GM18499 (cell line): ENCODE measurements around the gene ADAMTS13.
A peak's percentile ranks its signal among the peaks of the same experiment; 100 is the strongest.
"Not testable (repeated sequence)": the region's sequence is repeated elsewhere in the genome, so short reads cannot be mapped to it uniquely, and the experiment has no call there.

Experiments
- ATAC-seq: cut with Tn5 transposase; IDR thresholded peaks from one replicate; pipeline ENCODE4 v1.9.1; 2021; ENCODE audit warnings: moderate number of reproducible peaks; ENCODE audit not compliant: insufficient read depth, unreplicated experiment

Gene ADAMTS13

DNA sequence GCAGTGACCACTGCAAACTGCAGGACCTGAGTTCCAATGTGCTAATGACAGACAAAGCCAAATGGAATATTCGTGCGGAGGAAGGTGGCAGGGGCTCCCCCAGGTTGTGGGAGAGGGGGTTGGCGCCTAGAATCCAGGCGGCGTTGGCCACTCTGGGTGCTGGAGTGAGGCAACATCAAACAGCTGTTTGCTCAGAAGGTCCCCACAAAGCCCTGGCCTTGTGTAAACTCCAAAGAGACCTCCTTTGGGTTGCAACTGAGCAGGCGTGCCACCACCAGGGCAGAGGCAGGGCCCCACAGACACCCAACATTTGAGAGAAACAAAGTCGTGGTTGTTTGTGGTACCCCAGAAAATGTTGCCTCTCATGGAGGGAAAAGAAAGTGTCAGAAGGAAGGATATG is 31.5 kb upstream of the ADAMTS13 start:
- no peak for ATAC-seq

DNA sequence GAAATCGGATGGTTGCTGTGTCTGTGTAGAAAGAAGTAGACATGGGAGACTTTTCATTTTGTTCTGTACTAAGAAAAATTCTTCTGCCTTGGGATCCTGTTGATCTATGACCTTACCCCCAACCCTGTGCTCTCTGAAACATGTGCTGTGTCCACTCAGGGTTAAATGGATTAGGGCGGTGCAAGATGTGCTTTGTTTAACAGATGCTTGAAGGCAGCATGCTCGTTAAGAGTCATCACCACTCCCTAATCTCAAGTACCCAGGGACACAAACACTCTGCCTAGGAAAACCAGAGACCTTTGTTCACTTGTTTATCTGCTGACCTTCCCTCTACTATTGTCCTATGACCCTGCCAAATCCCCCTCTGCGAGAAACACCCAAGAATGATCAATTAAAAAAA is 30.7 kb upstream of the ADAMTS13 start:
- not testable (repeated sequence) for ATAC-seq

DNA sequence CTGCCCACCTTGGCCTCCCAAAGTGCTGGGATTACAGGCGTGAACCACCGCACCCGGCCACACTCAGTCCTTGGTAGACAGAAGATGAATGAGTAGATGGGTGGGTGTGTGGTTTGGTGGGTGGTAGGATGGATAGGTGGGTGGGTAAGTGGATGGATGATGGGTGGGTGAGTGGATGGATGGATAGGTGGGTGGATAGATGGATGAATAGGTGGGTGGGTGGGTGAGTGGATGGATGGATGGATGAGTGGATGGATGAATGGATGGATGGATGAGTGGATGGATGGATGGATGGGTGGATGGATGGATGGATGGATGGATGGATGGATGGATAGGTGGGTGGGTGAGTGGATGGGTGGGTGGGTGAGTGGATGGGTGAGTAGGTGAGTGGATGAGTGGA is 29.9 kb upstream of the ADAMTS13 start:
- ATAC-seq: not testable (repeated sequence)

DNA sequence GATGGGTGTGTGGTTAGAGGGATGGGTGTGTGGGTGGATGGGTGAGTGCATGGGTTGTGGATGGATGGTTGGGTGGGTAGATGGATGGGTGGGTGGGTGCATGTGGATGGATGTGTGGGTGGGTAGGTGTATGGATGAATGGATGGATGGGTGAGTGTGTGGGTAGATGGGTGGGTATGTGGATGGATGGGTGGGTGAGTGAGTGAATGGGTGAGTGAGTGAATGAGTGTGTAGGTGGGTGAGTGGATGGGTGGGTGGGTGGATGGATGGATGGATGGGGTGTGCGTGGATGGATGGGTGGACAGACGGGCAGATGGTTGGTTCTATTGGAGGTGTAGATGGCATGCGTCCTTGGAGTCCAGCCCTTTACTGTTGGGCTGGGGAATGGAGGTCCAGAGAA is 28.8 kb upstream of the ADAMTS13 start:
- no peak for ATAC-seq

DNA sequence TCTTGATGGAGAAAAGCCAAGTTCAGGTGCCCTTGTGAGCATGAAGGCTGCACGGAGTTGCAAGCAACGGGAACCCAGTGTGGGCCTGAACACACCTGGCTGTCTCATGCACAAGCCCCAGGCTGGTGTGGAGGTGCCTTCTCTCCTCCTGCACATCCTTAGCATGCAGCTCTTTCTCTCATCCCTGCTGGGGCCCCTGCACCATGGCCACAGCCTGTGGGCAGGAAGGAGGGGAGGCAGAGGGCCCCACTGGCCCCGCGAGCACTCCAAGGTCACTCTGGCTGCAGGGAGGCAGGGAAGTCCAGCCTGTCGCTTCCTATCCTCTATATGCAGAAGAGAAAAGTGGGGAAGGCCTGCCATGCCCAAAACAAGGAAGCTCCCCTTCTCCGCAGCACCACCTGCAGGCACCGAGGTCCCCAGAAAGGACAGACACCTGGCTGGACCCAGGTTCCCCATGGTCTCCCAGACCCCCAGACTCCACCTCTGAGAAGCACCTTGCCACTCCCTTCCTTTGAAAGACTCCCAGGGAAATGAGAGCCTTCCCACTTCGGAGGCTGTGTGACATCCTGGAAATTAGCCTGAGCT is 27.4 kb upstream of the ADAMTS13 start:
- no peak for ATAC-seq

DNA sequence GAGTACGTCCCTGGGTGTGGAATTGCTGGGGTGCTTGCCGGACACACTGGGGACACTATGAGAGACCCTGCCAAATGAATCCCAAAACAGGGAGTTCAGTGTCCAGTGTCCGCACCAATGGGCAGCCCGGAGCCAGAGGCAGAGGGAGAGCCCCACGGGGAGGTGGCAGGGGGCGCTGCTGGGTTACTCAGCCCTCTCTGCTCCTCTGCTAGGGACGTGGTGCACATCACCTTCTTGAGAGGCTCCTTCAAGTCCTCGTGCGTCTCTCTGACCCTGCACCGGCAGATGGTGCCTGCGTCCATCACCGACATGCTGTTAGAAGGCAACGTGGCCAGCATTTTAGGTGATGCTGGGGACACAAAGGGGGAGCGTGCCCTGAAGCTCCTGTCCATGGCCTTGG is 25.2 kb upstream of the ADAMTS13 start:
- no peak for ATAC-seq

DNA sequence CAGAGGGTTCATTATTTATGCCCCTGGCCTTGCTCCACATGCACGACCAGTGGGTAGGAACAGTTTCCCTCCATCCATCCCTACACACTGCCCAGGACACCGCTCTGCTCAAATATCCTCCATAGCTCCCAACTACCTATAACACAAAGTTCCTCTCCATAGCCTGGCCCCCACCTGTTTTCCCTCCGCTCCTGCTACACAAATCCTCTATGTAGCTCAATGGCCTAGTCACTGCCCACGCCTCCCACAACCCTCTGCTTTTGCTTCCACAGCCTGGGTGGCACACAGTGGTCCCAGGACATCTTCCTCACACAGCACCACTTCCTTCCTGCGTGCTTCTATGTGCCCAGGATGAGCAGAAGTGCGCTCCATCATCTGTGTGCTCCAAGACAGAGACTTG is 24.8 kb upstream of the ADAMTS13 start:
- ATAC-seq: no peak

DNA sequence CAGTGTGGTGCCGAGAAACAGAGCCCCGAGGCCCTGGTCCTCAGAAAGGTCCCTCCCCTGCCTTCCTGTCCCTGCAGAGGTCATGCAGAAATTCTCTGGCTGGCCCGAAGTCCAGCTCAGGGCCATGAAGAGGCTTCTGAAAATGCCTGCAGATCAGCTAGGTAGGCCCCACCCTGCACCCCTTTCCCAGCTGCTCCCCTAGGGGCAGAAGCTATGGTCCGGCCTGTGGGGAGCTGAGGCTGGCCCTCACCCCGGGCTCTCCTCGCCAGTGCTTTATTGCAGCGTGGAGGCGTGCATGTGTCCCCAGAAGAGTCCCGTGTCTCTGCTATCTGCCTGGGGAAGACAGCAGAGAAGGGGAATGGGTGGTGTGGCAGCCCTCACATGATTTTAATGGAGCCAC is 24.3 kb upstream of the ADAMTS13 start:
- no peak for ATAC-seq

DNA sequence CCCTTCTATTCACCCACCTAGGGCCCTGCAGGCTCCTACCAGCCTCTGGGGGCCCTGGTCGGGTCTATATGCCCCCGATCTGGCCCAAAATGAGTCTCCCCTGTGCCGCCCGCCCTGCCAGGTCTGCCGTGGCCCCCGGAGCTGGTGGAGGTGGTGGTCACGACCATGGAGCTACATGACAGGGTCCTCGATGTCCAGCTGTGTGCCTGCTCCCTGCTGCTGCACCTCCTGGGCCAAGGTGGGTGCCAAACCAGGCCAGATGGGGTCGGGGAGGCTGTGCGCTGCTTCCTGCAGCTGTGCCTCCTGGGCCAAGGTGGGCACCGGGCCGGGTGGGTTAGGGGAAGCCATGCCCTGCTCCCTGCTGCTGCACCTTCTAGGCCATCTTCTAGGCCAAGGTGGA is 21.9 kb upstream of the ADAMTS13 start:
- no peak for ATAC-seq

DNA sequence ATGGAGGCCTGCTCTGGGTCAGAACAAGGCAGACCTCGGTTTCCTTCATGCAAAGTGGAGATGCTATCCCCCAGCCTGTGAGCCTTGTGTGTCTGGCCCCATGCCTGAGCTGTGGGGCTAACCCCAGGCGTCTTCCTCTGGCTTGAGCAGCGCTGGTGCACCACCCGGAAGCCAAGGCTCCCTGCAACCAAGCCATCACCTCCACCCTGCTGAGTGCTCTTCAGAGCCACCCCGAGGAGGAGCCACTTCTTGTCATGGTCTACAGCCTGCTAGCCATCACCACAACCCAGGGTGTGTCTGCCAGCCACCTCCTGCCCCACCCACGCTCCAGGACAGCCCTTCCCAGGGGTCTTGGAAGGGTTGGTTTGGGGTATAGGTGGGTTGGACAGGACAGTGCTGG is 20.6 kb upstream of the ADAMTS13 start:
- no peak for ATAC-seq

DNA sequence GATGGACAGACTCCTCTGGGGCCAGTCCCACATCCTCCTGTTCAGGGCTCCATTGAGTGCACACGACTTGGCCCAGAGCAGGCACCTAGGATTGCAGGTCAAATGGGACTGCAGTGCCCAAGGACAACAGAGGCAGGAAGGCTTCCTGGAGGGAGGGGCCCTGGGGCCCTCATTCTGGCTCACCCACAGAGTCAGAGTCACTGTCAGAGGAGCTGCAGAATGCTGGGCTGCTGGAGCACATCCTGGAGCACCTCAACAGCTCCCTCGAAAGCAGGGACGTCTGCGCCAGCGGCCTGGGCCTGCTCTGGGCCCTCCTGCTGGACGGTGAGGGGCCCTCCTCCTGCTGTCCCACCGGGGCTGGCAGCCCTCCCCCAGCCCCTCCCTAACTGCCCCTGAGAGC is 19.5 kb upstream of the ADAMTS13 start:
- no peak for ATAC-seq

DNA sequence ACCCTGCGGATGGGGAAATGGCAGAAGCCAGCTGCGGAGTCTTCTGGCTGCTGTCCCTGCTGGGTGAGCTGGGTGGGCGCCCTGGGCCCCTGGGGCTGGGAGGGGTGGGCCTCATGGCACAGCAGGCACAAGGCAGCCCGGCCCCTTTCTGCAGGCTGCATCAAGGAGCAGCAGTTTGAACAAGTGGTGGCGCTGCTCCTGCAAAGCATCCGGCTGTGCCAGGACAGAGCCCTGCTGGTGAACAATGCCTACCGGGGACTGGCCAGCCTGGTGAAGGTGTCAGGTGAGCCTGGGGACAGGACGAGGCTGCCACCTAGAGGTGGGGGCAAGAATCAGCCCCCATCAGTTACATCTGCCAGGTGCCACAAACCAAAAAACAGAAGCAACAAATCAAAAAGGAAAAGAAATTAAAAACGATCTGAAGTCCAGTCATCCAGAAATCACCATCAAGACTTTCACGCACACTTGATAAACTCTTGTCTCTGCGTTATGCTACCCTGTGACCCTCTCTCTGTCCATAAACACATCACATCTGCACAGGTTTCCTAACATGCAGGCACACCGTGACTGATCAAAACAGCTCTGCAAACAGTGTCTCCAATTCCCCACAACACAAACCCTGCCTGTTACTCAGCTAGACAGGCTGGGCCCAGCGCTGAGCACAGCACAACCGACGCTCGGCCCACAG is 18.3 kb upstream of the ADAMTS13 start:
- no peak for ATAC-seq

DNA sequence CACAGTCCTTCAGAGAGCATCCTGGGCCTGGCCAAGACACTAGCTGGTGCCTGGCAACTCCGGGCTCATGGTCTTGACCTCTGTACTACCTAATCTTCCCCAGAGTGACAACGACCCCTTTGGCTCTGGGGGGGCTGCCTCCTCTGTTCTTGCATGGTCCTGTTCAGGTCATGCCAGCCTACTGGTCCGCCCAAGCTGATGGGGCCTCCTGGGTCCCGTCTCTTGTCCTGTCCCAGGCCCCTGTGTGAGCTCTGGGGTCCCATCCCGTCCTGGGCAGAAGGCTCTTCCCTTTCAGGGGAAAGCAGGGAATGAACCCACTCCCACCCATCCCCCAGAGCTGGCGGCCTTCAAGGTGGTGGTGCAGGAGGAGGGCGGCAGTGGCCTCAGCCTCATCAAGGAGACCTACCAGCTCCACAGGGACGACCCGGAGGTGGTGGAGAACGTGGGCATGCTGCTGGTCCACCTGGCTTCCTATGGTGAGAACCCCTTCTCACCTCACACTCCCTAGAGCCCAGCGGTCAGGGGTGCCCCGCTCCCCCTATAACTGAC is 17.6 kb upstream of the ADAMTS13 start:
- ATAC-seq: no peak

DNA sequence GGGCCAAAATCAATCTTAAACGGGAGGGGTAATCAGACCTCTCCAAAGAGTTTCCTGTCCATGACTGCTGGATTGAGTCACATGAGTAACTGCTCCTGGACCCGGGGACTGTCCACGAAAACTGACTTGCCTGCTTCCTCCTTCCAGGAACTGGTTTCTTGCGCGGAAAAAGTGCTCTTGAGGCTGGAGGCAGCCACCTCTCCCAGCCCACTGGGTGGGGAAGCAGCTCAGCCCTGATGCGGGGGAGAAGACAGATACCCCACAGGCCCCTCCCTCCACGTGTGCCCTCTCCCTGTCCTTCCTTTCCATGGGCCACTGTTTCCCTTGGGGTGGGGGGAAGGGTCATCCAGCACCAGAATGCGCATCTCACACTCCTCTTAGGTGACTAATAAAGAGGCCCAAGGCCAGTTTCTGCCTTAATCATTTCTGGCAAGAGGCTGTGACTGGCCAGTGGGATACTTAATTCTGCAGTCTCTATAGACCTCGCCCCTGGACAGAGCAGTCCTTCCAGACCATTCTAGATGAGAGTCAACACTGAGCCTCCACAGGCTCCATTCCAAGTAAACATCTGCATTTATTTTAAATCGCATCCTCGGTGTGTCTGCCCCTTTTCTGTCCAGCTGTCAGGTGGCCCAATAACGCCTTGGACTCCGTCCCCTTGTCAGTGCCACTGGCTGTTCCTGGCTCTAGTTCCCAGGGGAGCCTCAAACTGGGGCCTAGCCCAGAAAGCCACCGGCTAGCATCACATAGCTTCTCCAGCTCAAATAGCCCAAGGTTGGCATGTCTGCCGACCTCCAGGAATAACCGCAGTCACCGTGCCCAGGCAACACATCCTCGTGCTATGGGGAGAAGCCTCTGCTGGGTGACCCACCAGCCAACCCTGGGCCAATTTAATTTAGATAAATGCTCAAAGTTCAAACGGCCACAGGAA is 16.4 kb upstream of the ADAMTS13 start:
- ATAC-seq: no peak

DNA sequence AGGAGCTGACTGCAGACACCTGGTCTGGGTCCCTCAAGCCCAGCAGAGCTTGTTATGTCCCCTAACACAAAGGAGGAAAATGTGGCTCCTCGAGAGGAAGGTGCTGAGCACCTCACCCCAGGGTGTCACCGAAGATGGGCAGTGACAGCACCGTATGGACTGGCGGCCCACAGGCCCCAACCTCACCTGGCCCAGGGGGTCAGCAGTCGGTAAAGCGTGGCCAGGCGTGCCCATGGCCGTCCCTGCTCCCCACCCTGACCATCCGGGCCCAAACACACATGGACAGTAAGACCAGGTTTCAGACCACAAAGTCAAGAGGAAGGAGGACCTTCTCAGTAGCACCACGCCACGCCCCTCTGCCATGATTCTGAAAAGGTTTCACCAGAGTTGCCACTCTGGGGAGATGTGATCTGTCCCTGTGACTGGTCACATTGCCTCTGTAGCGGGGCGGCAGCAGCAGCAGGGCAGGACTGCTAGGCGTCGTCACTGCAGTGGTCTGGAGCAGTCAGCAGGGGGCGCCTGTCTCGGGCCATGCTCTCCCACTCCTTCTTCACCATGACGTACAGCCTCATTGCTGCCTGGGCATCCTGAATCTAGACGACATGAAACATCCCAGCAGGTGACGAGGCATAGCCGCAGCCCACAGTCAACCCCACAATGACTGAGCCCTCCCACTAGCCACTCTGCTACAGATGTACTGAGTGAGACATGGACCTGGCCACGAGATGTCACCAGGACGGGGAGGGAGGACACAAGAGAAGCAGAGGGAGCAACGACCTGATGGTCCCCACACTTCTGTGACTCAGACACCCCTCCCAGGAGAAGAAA is 15.5 kb upstream of the ADAMTS13 start:
- no peak for ATAC-seq

DNA sequence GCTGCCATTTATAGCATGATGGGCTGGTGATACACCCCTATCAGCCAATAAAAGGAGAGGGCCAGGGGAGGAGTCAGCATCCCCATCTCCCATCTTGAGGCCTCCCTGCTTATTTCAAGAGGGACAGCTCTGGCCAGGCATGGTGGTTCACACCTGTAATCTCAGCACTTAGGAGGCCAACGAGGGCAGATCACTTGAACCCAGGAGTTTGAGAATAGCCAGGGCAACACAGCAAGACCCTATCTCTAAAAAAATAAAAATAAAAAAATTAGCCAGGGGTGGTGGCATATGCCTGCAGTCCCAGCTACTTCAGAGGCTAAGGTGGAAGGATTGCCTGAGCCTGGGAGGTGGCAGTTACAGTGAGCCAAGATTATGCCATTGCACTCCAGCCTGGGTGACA is 14.1 kb upstream of the ADAMTS13 start:
- ATAC-seq: no peak

DNA sequence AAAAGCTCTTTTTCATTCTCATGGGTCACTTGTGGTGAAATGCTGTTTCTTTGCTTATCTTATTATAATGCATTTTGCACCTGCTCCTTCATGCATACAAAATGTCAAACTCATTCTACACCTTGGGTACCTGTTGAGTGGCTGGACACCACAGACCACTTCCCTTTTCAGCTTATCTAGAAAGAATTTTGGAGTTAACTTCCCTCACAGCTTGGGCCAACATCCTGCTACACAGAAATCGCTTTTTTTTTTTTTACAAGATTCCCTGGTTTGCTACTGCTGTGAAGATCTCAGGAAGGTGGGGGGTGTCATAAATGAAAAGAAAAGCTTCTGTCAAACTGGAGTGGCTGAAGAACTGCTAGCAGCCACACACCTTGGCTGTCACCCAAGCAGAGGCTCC is 7.0 kb upstream of the ADAMTS13 start:
- ATAC-seq: no peak

DNA sequence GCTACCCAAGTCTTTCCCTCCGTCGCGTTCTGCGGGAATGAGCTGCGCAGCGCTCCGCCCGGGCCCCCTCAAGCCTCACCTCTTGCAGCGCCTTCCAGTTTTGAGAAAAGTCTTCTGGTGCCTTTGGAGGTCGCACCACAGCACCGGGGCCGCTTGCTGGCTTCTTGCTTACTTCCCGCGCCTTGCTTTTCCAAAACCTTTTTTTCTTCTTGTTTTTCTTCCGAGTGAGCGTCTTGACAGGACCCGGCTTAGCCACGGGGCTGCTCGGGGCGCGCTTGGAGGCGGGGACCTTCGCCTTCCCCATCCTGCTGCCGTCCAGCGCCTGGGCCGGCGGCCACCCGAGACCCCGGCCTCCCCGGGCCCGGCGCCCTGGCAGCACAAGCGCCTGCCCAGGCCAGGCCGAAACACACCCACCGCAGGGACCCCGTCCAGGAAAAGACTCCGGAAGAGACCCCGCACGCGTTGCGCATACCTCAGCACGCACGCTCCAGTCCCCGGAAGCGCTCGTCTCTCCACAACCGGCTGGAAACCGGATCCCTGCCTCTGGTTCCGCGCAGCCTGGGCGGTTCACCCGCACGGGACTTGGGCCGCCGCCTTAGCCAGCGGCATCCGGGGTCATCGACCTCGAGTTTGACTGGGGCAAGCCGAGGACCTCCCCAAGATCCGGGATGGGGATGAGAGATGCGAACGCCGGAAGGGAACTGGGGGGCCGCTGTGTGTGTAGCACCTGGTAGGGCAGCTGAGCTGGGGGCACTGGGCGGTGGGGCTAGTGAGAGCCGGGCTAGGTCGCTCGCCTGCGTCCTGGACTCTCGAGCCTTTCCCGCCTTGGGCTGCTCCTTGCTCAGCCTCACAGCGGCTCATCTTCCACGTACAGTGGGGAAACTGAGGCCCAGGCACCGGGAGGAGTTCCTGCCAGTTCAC is 4.4 kb upstream of the ADAMTS13 start, which contains the start of gene REXO4:
Gene REXO4 (minus strand): TSS at position 470 of the 921 bp plus-strand sequence. CDS start 166 bp downstream, at position 304.
- ATAC-seq: peak; percentile 39

DNA sequence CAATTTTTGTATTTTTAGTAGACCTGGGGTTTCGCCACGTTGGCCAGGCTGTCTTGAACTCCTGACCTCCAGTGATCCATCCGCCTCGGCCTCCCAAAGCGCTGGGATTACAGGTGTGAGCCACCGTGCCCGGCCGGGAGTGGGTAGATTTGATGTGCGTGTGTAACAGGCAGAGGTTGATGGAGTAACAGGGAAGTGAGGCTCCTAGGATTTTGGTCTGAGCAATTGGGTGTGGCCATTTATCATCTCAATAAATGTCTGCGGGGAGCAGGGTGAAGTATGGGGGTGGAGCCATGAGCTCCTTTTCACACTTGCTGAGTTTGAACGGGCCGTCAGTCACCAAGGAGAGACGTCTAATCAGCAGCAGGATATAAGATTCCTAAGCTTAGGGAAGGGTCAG is 3.2 kb upstream of the ADAMTS13 start:
- no peak for ATAC-seq
